Activated CD4-positive, alpha-beta T cell treated with anti-CD3 and anti-CD28 coated beads, Interleukin-2, Interleukin-4, amounts not matched to agents 100 ng/mL and 50 ng/mL, durations not matched to agents 16 hours and 8 hours (primary cell): Measurements from ENCODE around the gene GSTM4.
"Not testable (repeated sequence)": the region's sequence is repeated elsewhere in the genome, so short reads cannot be mapped to it uniquely, and the experiment has no call there.

Experiments used
- DNase-seq: peaks from one replicate; pipeline ENCODE4 v3.0.0-alpha.2; 2020; ENCODE audit warnings: low spot score

The GSTM4 gene

GRCh38 chr1:109669246-109669948 is 13.5 kb downstream of the GSTM4 start:
- no peak for DNase-seq

- not testable (repeated sequence) for DNase-seq
These were observed 14.0 kb downstream of the GSTM4 start for GRCh38 chr1:109669949-109670302.

GRCh38 chr1:109671067-109671466 is 15.2 kb downstream of the GSTM4 start:
- DNase-seq: no peak

- not testable (repeated sequence) for DNase-seq
These were observed 18.0 kb downstream of the GSTM4 start for GRCh38 chr1:109673861-109674260.

- not testable (repeated sequence) for DNase-seq
These were observed 20.9 kb downstream of the GSTM4 start for GRCh38 chr1:109676683-109677381.

GRCh38 chr1:109677459-109677858 is 21.6 kb downstream of the GSTM4 start:
- no peak for DNase-seq

- not testable (repeated sequence) for DNase-seq
These were observed 22.7 kb downstream of the GSTM4 start for GRCh38 chr1:109678637-109679036.

- DNase-seq: not testable (repeated sequence)
These were observed 28.9 kb downstream of the GSTM4 start for GRCh38 chr1:109684777-109685176.

GRCh38 chr1:109685399-109685798 is 29.5 kb downstream of the GSTM4 start:
- not testable (repeated sequence) for DNase-seq

GRCh38 chr1:109685890-109686289 is 30.0 kb downstream of the GSTM4 start:
- DNase-seq: not testable (repeated sequence)

- DNase-seq: not testable (repeated sequence)
These were observed 31.2 kb downstream of the GSTM4 start for GRCh38 chr1:109687109-109687508.

GRCh38 chr1:109687641-109688499 is 32.0 kb downstream of the GSTM4 start, which contains the start of gene GSTM1:
Gene GSTM1 (plus strand): TSS chr1:109687817. CDS start chr1:109687874, 57 bp downstream.
- no peak for DNase-seq

GRCh38 chr1:109689844-109690405 is 34.0 kb downstream of the GSTM4 start:
- no peak for DNase-seq

GRCh38 chr1:109691759-109692158 is 35.9 kb downstream of the GSTM4 start:
- DNase-seq: no peak

GRCh38 chr1:109694400-109694799 is 38.5 kb downstream of the GSTM4 start:
- DNase-seq: not testable (repeated sequence)

GRCh38 chr1:109695138-109695537 is 39.2 kb downstream of the GSTM4 start:
- DNase-seq: not testable (repeated sequence)

GRCh38 chr1:109697066-109697465 is 41.2 kb downstream of the GSTM4 start:
- no peak for DNase-seq

- DNase-seq: not testable (repeated sequence)
These were observed 42.0 kb downstream of the GSTM4 start for GRCh38 chr1:109697861-109698260.

GRCh38 chr1:109702940-109703339 is 47.0 kb downstream of the GSTM4 start:
- DNase-seq: not testable (repeated sequence)

- no peak for DNase-seq
These were observed 48.3 kb downstream of the GSTM4 start for GRCh38 chr1:109704173-109704572.

GRCh38 chr1:109705411-109705810 is 49.5 kb downstream of the GSTM4 start:
- no peak for DNase-seq

- not testable (repeated sequence) for DNase-seq
These were observed 53.0 kb downstream of the GSTM4 start for GRCh38 chr1:109708949-109709348.
